GM21529 (cell line): Measurements from ENCODE around the gene NOSIP.

Experiments used
- ATAC-seq: cut with Tn5 transposase; IDR thresholded peaks from one replicate; pipeline ENCODE4 v1.9.1; 2021; ENCODE audit not compliant: unreplicated experiment

NOSIP gene

GRCh38 chr19:49507803-49508494 is 72.4 kb downstream of the NOSIP start:
- no peak for ATAC-seq

GRCh38 chr19:49506575-49507105 is 73.7 kb downstream of the NOSIP start:
- ATAC-seq: no peak
